GM12864 (cell line): Measurements from ENCODE around the gene SKP2.

Source experiments
- DNase-seq: peaks from one replicate; pipeline ENCODE4 v3.0.0-alpha.2; 2011; ENCODE audit warnings: low read depth
- H3K4me3 ChIP-seq: 2 replicates; pipeline ENCODE4 v1.5.1; 2011; ENCODE audit warnings: mild to moderate bottlenecking, low read depth, low read length, control low read depth
- CTCF ChIP-seq: IDR thresholded peaks from 2 replicates; pipeline ENCODE4 v1.5.1; 2011; ENCODE audit warnings: low read depth, mild to moderate bottlenecking, moderate library complexity, low read length, control low read depth, inconsistent platforms; ENCODE audit errors: missing control alignments

SKP2 gene

GRCh38 chr5:36232533-36232932 is 80.6 kb downstream of the SKP2 start:
- no peak for DNase-seq
- H3K4me3 ChIP-seq, result no peak overlapping the region
- no peak for TF ChIP-seq CTCF
